Ovary (tissue), 3 donors: ENCODE results near the gene RASSF5.

Experiments
- POLR2A ChIP-seq: fragments of 450-650 bp; IDR thresholded peaks from one replicate; pipeline ENCODE4 v1.6.1; 2017; ENCODE audit warnings: antibody characterized with exemption, mild to moderate bottlenecking, moderate library complexity
- TF ChIP-seq, protein P1 (sequence below), 3 donors: fragments of 450-650 bp in 2 of 3; fragments of 200-600 bp in 1 of 3; IDR thresholded peaks; one replicate each; pipeline versions ENCODE4 v1.5.1 to v1.8.0; 2016 to 2022; ENCODE audit warnings: antibody characterized with exemption in 3 of 3, mild to moderate bottlenecking in 1 of 3
- donor health status: DM: no; HTN: no; CAD: no.

DNA sequence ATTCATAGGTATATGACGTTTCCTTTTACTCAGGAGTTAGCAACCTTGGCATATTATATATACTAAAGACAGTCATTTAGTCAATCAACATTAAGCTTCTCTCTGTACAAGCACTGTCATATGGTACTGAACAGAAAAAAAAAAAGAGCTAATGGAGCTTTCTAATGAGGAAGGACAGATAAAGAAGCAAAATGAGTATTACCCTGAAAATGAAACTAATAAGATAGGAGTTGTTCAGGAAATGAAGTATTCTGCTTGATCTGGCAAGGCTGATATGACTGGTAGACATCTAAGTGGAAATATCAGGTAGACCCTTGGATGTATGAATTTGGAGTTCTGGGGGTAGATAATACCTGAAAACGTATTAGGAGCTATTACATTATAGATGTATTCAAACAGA, 41.4 kb upstream of the RASSF5 start:
- TF ChIP-seq, protein P1, sequence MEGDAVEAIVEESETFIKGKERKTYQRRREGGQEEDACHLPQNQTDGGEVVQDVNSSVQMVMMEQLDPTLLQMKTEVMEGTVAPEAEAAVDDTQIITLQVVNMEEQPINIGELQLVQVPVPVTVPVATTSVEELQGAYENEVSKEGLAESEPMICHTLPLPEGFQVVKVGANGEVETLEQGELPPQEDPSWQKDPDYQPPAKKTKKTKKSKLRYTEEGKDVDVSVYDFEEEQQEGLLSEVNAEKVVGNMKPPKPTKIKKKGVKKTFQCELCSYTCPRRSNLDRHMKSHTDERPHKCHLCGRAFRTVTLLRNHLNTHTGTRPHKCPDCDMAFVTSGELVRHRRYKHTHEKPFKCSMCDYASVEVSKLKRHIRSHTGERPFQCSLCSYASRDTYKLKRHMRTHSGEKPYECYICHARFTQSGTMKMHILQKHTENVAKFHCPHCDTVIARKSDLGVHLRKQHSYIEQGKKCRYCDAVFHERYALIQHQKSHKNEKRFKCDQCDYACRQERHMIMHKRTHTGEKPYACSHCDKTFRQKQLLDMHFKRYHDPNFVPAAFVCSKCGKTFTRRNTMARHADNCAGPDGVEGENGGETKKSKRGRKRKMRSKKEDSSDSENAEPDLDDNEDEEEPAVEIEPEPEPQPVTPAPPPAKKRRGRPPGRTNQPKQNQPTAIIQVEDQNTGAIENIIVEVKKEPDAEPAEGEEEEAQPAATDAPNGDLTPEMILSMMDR (IDR thresholded peaks at IDR 0.05) = no peak
- TF ChIP-seq POLR2A = no peak
